ENCODE data around the gene STPG3. TPM values are rescaled to one million over a fixed set of nuclear protein-coding genes. Genes with fewer than 3 reads are reported as not detected.

Gene STPG3
- total and polyA plus RNA-seq, 2 of the 13 experiments (the other 11 are each of a cell fraction or from before 2014, with no cell fraction given), result not detected

DNA sequence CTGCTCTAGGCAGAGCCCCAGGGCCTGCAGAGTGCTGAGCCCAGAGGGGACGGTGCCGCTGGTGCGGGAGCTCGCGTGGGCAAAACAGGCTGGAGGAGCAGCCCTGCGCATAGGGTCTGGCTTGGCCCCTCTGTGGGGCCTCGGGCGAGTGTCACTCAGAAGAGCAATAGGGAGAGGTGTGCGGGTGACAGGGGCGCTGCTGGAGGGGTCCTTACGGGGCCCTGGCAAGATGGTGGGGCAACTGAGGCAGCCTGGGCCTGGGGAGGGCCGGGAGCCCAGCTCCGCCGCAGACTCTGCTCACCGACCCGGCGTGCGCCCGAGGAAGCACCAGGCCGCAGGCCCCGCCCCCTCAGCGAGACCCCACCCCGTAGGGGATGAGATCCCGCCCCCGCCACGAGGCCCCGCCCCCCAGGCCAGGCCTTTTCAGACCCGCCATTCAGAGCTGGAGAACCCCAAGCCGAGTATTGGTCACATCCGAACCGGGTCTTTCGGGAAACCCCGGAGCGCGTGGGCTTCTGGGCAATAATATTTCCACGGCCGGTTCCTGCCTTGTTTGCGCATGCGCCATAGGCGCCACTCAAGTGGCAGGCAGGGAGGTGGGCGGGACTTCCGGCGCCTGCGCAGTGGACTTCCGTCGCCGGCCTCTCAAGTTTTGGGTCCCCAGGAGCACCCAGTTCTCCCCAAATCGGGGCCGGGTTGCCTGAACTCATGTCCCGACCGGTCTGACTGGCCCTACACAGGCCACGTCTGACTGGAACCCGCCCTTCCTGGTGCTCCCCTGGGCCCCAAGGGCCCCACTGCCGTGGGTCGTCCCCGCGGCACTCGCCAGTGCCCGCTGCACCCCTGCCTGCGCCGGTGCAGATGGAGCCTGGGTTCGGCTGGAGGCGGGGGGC is 27.8 kb upstream of the STPG3 start (continued):
- no peak for TF ChIP-seq SP140L (CRISPR knock-in tag; IDR thresholded peaks at IDR 0.05; ENCODE audit: borderline replicate concordance)
- TF ChIP-seq, protein P1, sequence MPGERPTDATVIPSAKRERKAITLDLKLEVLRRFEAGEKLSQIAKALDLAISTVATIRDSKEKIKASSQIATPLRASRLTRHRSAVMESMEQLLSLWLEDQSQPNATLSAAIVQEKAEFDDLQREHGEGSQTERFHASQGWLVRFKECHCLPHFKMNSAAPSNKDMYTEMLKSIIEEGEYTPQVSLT (CRISPR knock-in tag; IDR thresholded peaks at IDR 0.05; ENCODE audit: borderline replicate concordance, low read depth), result no peak
- no peak for TF ChIP-seq ZFP1 (CRISPR knock-in tag; IDR thresholded peaks at IDR 0.05)
- no peak for TF ChIP-seq SOX13 (IDR thresholded peaks at IDR 0.05)
- no peak for TF ChIP-seq SOX13 (CRISPR knock-in tag; conservative IDR thresholded peaks at IDR 0.05 in 1 of 2, IDR thresholded peaks at IDR 0.05 in 1 of 2)
- TF ChIP-seq, protein P2, sequence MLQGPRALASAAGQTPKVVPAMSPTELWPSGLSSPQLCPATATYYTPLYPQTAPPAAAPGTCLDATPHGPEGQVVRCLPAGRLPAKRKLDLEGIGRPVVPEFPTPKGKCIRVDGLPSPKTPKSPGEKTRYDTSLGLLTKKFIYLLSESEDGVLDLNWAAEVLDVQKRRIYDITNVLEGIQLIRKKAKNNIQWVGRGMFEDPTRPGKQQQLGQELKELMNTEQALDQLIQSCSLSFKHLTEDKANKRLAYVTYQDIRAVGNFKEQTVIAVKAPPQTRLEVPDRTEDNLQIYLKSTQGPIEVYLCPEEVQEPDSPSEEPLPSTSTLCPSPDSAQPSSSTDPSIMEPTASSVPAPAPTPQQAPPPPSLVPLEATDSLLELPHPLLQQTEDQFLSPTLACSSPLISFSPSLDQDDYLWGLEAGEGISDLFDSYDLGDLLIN (CRISPR knock-in tag; IDR thresholded peaks at IDR 0.05; ENCODE audit: borderline replicate concordance), result no peak
- TF ChIP-seq AGO1 (IDR thresholded peaks at IDR 0.05; ENCODE audit: low read depth, low read length, poor library complexity, severe bottlenecking), result peak; percentile 94
- TF ChIP-seq NFIC (IDR thresholded peaks at IDR 0.05; ENCODE audit: low read length), result no peak
- peak; percentile 68; the same call in 1 of the 2 replicates for TF ChIP-seq NFYC (CRISPR knock-in tag; IDR thresholded peaks at IDR 0.05)
- TF ChIP-seq MATR3 (CRISPR knock-in tag; IDR thresholded peaks at IDR 0.05), result no peak
- TF ChIP-seq, protein P3, sequence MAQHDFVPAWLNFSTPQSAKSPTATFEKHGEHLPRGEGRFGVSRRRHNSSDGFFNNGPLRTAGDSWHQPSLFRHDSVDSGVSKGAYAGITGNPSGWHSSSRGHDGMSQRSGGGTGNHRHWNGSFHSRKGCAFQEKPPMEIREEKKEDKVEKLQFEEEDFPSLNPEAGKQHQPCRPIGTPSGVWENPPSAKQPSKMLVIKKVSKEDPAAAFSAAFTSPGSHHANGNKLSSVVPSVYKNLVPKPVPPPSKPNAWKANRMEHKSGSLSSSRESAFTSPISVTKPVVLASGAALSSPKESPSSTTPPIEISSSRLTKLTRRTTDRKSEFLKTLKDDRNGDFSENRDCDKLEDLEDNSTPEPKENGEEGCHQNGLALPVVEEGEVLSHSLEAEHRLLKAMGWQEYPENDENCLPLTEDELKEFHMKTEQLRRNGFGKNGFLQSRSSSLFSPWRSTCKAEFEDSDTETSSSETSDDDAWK (CRISPR knock-in tag; IDR thresholded peaks at IDR 0.05), result no peak
- TF ChIP-seq, protein P4, sequence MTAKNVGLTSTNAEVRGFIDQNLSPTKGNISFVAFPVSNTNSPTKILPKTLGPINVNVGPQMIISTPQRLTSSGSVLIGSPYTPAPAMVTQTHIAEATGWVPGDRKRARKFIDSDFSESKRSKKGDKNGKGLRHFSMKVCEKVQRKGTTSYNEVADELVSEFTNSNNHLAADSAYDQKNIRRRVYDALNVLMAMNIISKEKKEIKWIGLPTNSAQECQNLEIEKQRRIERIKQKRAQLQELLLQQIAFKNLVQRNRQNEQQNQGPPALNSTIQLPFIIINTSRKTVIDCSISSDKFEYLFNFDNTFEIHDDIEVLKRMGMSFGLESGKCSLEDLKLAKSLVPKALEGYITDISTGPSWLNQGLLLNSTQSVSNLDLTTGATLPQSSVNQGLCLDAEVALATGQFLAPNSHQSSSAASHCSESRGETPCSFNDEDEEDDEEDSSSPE (CRISPR knock-in tag; IDR thresholded peaks at IDR 0.05), result no peak; the same call in 1 of the 2 replicates
- no peak for TF ChIP-seq ZSCAN20 (CRISPR knock-in tag; IDR thresholded peaks at IDR 0.05; ENCODE audit: borderline replicate concordance)
- no peak for TF ChIP-seq ZBTB21 (CRISPR knock-in tag; IDR thresholded peaks at IDR 0.05)
- TF ChIP-seq, protein P5, sequence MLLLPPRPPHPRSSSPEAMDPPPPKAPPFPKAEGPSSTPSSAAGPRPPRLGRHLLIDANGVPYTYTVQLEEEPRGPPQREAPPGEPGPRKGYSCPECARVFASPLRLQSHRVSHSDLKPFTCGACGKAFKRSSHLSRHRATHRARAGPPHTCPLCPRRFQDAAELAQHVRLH (CRISPR knock-in tag; IDR thresholded peaks at IDR 0.05; ENCODE audit: borderline replicate concordance, low read depth), result no peak
- TF ChIP-seq, protein P6, sequence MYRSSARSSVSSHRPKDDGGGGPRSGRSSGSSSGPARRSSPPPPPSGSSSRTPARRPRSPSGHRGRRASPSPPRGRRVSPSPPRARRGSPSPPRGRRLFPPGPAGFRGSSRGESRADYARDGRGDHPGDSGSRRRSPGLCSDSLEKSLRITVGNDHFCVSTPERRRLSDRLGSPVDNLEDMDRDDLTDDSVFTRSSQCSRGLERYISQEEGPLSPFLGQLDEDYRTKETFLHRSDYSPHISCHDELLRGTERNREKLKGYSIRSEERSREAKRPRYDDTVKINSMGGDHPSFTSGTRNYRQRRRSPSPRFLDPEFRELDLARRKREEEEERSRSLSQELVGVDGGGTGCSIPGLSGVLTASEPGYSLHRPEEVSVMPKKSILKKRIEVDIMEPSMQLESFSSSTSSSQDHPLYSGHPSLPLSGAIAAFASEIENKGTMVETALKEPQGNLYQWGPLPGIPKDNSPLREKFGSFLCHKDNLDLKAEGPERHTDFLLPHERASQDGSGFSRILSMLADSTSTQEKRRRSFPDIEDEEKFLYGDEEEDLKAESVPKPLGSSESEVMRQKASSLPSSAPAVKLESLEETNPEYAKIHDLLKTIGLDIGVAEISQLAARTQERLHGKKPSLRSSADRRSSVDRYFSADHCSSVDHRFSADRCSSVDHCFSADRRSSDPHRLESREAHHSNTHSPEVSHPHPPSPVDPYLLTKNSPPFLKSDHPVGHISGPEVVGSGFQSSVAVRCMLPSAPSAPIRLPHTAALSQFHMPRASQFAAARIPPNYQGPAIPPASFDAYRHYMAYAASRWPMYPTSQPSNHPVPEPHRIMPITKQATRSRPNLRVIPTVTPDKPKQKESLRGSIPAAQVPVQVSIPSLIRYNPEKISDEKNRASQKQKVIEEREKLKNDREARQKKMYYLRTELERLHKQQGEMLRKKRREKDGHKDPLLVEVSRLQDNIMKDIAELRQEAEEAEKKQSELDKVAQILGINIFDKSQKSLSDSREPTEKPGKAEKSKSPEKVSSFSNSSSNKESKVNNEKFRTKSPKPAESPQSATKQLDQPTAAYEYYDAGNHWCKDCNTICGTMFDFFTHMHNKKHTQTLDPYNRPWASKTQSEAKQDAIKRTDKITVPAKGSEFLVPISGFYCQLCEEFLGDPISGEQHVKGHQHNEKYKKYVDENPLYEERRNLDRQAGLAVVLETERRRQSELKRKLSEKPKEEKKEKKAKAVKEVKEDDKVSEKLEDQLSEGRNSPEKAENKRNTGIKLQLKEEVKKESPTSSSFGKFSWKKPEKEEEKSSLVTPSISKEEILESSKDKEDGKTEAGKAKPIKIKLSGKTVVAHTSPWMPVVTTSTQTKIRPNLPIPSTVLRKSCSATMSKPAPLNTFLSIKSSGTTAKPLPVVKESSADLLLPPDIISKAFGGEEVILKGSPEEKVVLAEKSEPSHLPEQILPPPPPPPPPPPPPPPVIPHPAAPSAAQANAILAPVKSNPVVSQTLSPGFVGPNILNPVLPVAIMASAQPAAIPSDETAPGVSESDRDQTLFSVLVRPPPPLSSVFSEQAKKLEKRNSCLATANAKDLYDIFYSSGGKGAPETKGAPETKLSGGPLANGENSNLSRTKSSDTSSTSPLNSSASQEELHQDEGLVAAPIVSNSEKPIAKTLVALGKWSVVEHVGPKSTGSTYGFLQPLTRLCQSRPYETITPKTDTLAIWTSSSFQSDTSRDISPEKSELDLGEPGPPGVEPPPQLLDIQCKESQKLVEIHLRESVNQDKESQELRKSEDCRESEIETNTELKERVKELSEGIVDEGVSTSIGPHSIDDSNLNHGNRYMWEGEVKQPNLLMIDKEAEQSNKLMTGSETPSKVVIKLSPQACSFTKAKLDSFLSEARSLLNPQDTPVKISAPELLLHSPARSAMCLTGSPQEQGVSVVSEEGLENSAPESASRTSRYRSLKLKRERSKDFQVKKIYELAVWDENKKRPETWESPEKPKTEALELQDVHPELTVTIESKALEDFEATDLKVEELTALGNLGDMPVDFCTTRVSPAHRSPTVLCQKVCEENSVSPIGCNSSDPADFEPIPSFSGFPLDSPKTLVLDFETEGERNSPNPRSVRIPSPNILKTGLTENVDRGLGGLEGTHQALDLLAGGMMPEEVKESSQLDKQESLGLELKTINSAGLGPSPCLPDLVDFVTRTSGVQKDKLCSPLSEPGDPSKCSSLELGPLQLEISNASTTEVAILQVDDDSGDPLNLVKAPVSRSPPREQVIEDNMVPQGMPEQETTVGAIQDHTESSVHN (CRISPR knock-in tag; IDR thresholded peaks at IDR 0.05), result no peak

Measured in HepG2 (cell line).